ENCODE data around the gene PI3.

DNA sequence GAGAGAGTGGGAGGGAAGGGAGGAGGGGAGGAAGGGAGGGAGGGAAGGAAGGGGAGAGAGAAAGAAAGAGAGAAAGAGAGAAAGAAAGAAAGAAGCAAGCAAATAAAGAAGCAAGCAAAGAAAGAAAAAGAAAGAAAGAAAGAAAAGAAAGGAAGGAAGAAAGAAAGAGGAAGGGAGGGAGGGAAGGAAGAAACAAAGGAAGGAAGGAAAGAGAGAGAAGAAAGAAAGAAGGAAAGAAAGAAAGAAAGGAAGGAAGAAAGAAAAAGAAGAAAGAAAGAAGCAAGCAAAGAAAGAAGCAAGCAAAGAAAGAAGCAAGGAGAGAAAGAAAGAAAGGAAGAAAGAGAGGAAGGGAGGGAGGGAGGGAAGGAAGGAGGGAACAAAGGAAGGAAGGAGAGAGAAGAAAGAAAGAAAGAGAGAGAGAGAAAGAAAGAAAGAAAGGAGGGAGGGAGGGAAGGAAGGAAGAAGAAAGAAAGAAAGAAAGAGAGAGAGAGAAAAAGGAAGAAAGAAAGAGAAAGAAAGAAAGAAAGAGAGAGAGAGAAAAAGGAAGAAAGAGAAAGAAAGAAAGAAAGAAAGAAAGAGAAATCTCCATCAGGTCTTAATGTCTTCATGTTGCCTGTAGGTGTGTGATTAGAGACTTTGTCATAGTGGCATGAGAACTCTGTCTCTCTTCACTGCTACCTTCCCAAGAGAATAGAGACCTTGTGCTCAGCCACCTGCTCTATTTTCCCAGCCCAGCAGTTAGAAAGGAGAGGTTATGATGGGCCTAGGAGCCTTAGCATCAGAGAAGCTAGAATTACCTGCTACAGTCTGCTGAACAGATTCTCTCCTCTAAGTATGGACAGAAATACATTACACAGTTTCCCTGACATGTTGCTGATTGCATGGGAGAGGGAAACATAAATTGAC lies 37.1 kb downstream of the PI3 start:
- no peak for TF ChIP-seq CTCF (conservative IDR thresholded peaks at IDR 0.05 in 1 of 2, IDR thresholded peaks at IDR 0.05 in 1 of 2; ENCODE audit: low read depth in 1 of 2, low read length in 2 of 2)
- TF ChIP-seq EZH2 (IDR thresholded peaks at IDR 0.05; ENCODE audit: low read length, missing control alignments) = no peak

Measured in fibroblast of lung (primary cell).